Renal cortex interstitium (tissue), 11 donors: ENCODE results near the gene PARVA. TPM values are rescaled to one million over a fixed set of nuclear protein-coding genes. Genes with fewer than 3 reads are reported as not detected.

Experiments
- DNase-seq, 11 donors: peaks; one replicate each; pipeline ENCODE4 v3.0.0-alpha.2; 2013; ENCODE audit warnings: low read depth in 9 of 11, low spot score in 4 of 11; ENCODE audit errors: extremely low read depth in 1 of 11
- polyA plus RNA-seq, 3 donors: library from polyadenylated mRNA; unstranded; fragments of 120-200 nt; gene quantifications; one replicate each; pipeline ENCODE4 v1.2.1, GENCODE V29; 2013; ENCODE audit not compliant: insufficient read length in 3 of 3

PARVA gene
- polyA plus RNA-seq, 3 donors, result 100 to 122 (median 113) TPM

- DNase-seq, result no peak
These were observed 67.6 kb downstream of the PARVA start for GRCh38 chr11:12445001-12445400.

GRCh38 chr11:12446863-12447262, 69.5 kb downstream of the PARVA start:
- no peak for DNase-seq

GRCh38 chr11:12448131-12448939, 71.0 kb downstream of the PARVA start:
- DNase-seq, result no peak

- no peak for DNase-seq
These were observed 72.8 kb downstream of the PARVA start for GRCh38 chr11:12449961-12450715.

- DNase-seq, result no peak
These were observed 73.9 kb downstream of the PARVA start for GRCh38 chr11:12451179-12451814.

GRCh38 chr11:12453243-12453642, 75.9 kb downstream of the PARVA start:
- DNase-seq, result no peak

GRCh38 chr11:12454782-12455181, 77.4 kb downstream of the PARVA start:
- no peak for DNase-seq

GRCh38 chr11:12455938-12456337, 78.6 kb downstream of the PARVA start:
- no peak for DNase-seq

GRCh38 chr11:12456651-12457579, 79.5 kb downstream of the PARVA start:
- DNase-seq, result no peak

GRCh38 chr11:12458042-12458441, 80.7 kb downstream of the PARVA start:
- no peak for DNase-seq

GRCh38 chr11:12459374-12459773, 82.0 kb downstream of the PARVA start:
- no peak for DNase-seq

- no peak for DNase-seq
These were observed 82.6 kb downstream of the PARVA start for GRCh38 chr11:12459865-12460444.

GRCh38 chr11:12460466-12460865, 83.1 kb downstream of the PARVA start:
- DNase-seq, result no peak

- DNase-seq, result no peak
These were observed 84.1 kb downstream of the PARVA start for GRCh38 chr11:12461516-12461915.

GRCh38 chr11:12464303-12464702, 86.9 kb downstream of the PARVA start:
- DNase-seq, result no peak

- DNase-seq, result no peak
These were observed 88.0 kb downstream of the PARVA start for GRCh38 chr11:12465332-12465731.

GRCh38 chr11:12467610-12468009, 90.2 kb downstream of the PARVA start:
- no peak for DNase-seq

- DNase-seq, result no peak
These were observed 92.1 kb downstream of the PARVA start for GRCh38 chr11:12469451-12469850.

GRCh38 chr11:12470236-12470635, 92.9 kb downstream of the PARVA start:
- DNase-seq, result no peak
